Activated CD8-positive, alpha-beta memory T cell treated with anti-CD3 and anti-CD28 coated beads, Interleukin-2, amount 10 ng/mL, durations not matched to agents 7 days and 5 days (primary cell): ENCODE results near the gene HDLBP. TPM values are rescaled to one million over a fixed set of nuclear protein-coding genes. Genes with fewer than 3 reads are reported as not detected.
"Not testable (repeated sequence)": the region's sequence is repeated elsewhere in the genome, so short reads cannot be mapped to it uniquely, and the experiment has no call there.

Experiments used
- ATAC-seq: fragments of 150-1000 bp; cut with Tn5 transposase; one replicate; pipeline ENCODE4 v1.10.0; 2021; ENCODE audit warnings: moderate library complexity
- CTCF ChIA-PET: fragments of 350-600 bp; sonication (Branson Sonifier 250); formaldehyde crosslinking; loops from one replicate; lab custom pipeline; 2021; ENCODE audit warnings: antibody characterized with exemption; lab: Charles Lee
- DNase-seq: peaks from one replicate; pipeline ENCODE4 v3.0.0-alpha.2; 2020
- H3K27ac Mint-ChIP-seq: one replicate; pipeline ENCODE4 v1.8.0; 2021; ENCODE audit warnings: mild to moderate bottlenecking, mixed read lengths
- H3K27me3 Mint-ChIP-seq: one replicate; pipeline ENCODE4 v1.8.0; 2021; ENCODE audit warnings: mixed read lengths
- H3K36me3 Mint-ChIP-seq: one replicate; pipeline ENCODE4 v1.8.0; 2021; ENCODE audit warnings: mild to moderate bottlenecking, mixed read lengths
- H3K4me1 Mint-ChIP-seq: one replicate; pipeline ENCODE4 v1.8.0; 2021; ENCODE audit warnings: mixed read lengths
- H3K4me3 Mint-ChIP-seq: one replicate; pipeline ENCODE4 v1.8.0; 2021; ENCODE audit warnings: mild to moderate bottlenecking, moderate library complexity, mixed read lengths
- H3K9me3 Mint-ChIP-seq: one replicate; pipeline ENCODE4 v1.8.0; 2022; ENCODE audit warnings: low read depth, mixed read lengths
- total RNA-seq, 2 experiments: library from RNA; stranded (reverse); gene quantifications; one replicate each; pipeline ENCODE4 v1.2.3, GENCODE V29; 2021

HDLBP gene
- total RNA-seq, 2 experiments from 2014 or later, result 176 to 232 TPM

- H3K27ac Mint-ChIP-seq, result no peak overlapping the region
- no peaks in the 10 kb centered on the region for H3K9me3 Mint-ChIP-seq
- CTCF ChIA-PET, result no interaction called here
- ATAC-seq (no peak), DNase-seq (no peak)
- H3K36me3 Mint-ChIP-seq, result peaks cover 12% of the 10 kb centered on the region
- no peaks in the 10 kb centered on the region for H3K27me3 Mint-ChIP-seq
- H3K4me1 Mint-ChIP-seq, result peaks cover 13% of the 10 kb centered on the region
- H3K4me3 Mint-ChIP-seq, result no peak overlapping the region
These were observed 23.5 kb downstream of the HDLBP start for GRCh38 chr2:241291977-241292376.

- Mint-ChIP-seq H3K4me1 (peaks cover 13% of the 10 kb centered on the region), H3K27ac (no peak overlapping the region), H3K4me3 (no peak overlapping the region), H3K36me3 (peaks cover 13% of the 10 kb centered on the region), H3K27me3 (no peaks in the 10 kb centered on the region), H3K9me3 (no peaks in the 10 kb centered on the region)
- no peak for ATAC-seq
- CTCF ChIA-PET, result no interaction called here
- DNase-seq, result no peak
These were observed 24.3 kb downstream of the HDLBP start for GRCh38 chr2:241291153-241291552.

- Mint-ChIP-seq H3K27ac (no peak overlapping the region), H3K36me3 (peaks cover 19% of the 10 kb centered on the region), H3K4me1 (peaks cover 13% of the 10 kb centered on the region), H3K27me3 (no peaks in the 10 kb centered on the region), H3K4me3 (no peak overlapping the region), H3K9me3 (no peaks in the 10 kb centered on the region)
- no peak for ATAC-seq
- DNase-seq, result no peak
- CTCF ChIA-PET, result no interaction called here
These were observed 25.9 kb downstream of the HDLBP start for GRCh38 chr2:241289597-241289996.

- Mint-ChIP-seq H3K27me3 (no peaks in the 10 kb centered on the region), H3K4me1 (peaks cover 13% of the 10 kb centered on the region), H3K36me3 (peaks cover 23% of the 10 kb centered on the region), H3K4me3 (no peak overlapping the region), H3K27ac (peak overlapping the region; percentile 38), H3K9me3 (no peaks in the 10 kb centered on the region)
- CTCF ChIA-PET, result no interaction called here
- ATAC-seq (no peak), DNase-seq (no peak)
These were observed 26.4 kb downstream of the HDLBP start for GRCh38 chr2:241289053-241289452.

GRCh38 chr2:241288324-241288888, 27.1 kb downstream of the HDLBP start:
- Mint-ChIP-seq H3K4me1 (peaks cover 13% of the 10 kb centered on the region), H3K36me3 (peaks cover 23% of the 10 kb centered on the region), H3K4me3 (no peak overlapping the region), H3K27ac (no peak overlapping the region), H3K9me3 (no peaks in the 10 kb centered on the region), H3K27me3 (no peaks in the 10 kb centered on the region)
- DNase-seq (no peak), ATAC-seq (no peak)
- CTCF ChIA-PET, result no interaction called here

GRCh38 chr2:241286348-241287090, 29.0 kb downstream of the HDLBP start:
- H3K27ac Mint-ChIP-seq, result no peak overlapping the region
- H3K4me1 Mint-ChIP-seq, result peaks cover 6% of the 10 kb centered on the region
- H3K9me3 Mint-ChIP-seq, result no peaks in the 10 kb centered on the region
- DNase-seq (no peak), ATAC-seq (no peak)
- no peak overlapping the region for H3K4me3 Mint-ChIP-seq
- H3K27me3 Mint-ChIP-seq, result no peaks in the 10 kb centered on the region
- CTCF ChIA-PET, result no interaction called here
- peaks cover 23% of the 10 kb centered on the region for H3K36me3 Mint-ChIP-seq

- H3K36me3 Mint-ChIP-seq, result peaks cover 23% of the 10 kb centered on the region
- no peak overlapping the region for H3K4me3 Mint-ChIP-seq
- H3K4me1 Mint-ChIP-seq, result peaks cover 6% of the 10 kb centered on the region
- no peaks in the 10 kb centered on the region for H3K27me3 Mint-ChIP-seq
- no peaks in the 10 kb centered on the region for H3K9me3 Mint-ChIP-seq
- H3K27ac Mint-ChIP-seq, result no peak overlapping the region
- ATAC-seq (no peak), DNase-seq (no peak)
- CTCF ChIA-PET, result no interaction called here
These were observed 29.9 kb downstream of the HDLBP start for GRCh38 chr2:241285596-241285995.

- Mint-ChIP-seq H3K4me3 (no peak overlapping the region), H3K36me3 (peaks cover 14% of the 10 kb centered on the region), H3K9me3 (no peaks in the 10 kb centered on the region), H3K27ac (no peak overlapping the region), H3K4me1 (peaks cover 7% of the 10 kb centered on the region), H3K27me3 (no peaks in the 10 kb centered on the region)
- ATAC-seq (no peak), DNase-seq (no peak)
- CTCF ChIA-PET, result no interaction called here
These were observed 32.9 kb downstream of the HDLBP start for GRCh38 chr2:241282555-241282954.

- ATAC-seq (no peak), DNase-seq (no peak)
- Mint-ChIP-seq H3K27ac (no peak overlapping the region), H3K36me3 (peaks cover 26% of the 10 kb centered on the region), H3K9me3 (peaks cover 5% of the 10 kb centered on the region), H3K4me1 (peaks cover 8% of the 10 kb centered on the region), H3K4me3 (no peak overlapping the region), H3K27me3 (no peaks in the 10 kb centered on the region)
- CTCF ChIA-PET, result interaction anchor here (0.6 kb wide), 1 partner anchor 39 kb away, joined by 3 read pairs; no protein-coding TSS in a partner anchor
These were observed 35.2 kb downstream of the HDLBP start for GRCh38 chr2:241280291-241280690.

GRCh38 chr2:241279828-241280227, 35.6 kb downstream of the HDLBP start:
- CTCF ChIA-PET, result interaction anchor here (0.6 kb wide), 1 partner anchor 38 kb away, joined by 3 read pairs; no protein-coding TSS in a partner anchor
- peaks cover 28% of the 10 kb centered on the region for H3K36me3 Mint-ChIP-seq
- no peaks in the 10 kb centered on the region for H3K27me3 Mint-ChIP-seq
- H3K4me1 Mint-ChIP-seq, result peaks cover 8% of the 10 kb centered on the region
- H3K9me3 Mint-ChIP-seq, result peaks cover 8% of the 10 kb centered on the region
- DNase-seq (no peak), ATAC-seq (no peak)
- no peak overlapping the region for H3K4me3 Mint-ChIP-seq
- no peak overlapping the region for H3K27ac Mint-ChIP-seq

GRCh38 chr2:241279413-241279812, 36.1 kb downstream of the HDLBP start:
- Mint-ChIP-seq H3K36me3 (peaks cover 28% of the 10 kb centered on the region), H3K9me3 (peaks cover 8% of the 10 kb centered on the region), H3K4me3 (no peak overlapping the region), H3K27me3 (no peaks in the 10 kb centered on the region), H3K4me1 (peaks cover 8% of the 10 kb centered on the region), H3K27ac (no peak overlapping the region)
- ATAC-seq, result no peak
- CTCF ChIA-PET, result interaction anchor here (0.6 kb wide), 1 partner anchor 38 kb away, joined by 3 read pairs; no protein-coding TSS in a partner anchor
- no peak for DNase-seq

- CTCF ChIA-PET, result interaction anchor here (0.6 to 1.5 kb wide), 2 partner anchors 15 to 40 kb away, joined by 3 to 4 read pairs; no protein-coding TSS in a partner anchor
- Mint-ChIP-seq H3K4me1 (peaks cover 14% of the 10 kb centered on the region), H3K36me3 (peaks cover 29% of the 10 kb centered on the region)
- not testable (repeated sequence) for H3K27me3 Mint-ChIP-seq, DNase-seq, H3K4me3 Mint-ChIP-seq, H3K27ac Mint-ChIP-seq, H3K9me3 Mint-ChIP-seq, ATAC-seq
These were observed 37.2 kb downstream of the HDLBP start for GRCh38 chr2:241278306-241278705.

GRCh38 chr2:241275910-241276309, 39.6 kb downstream of the HDLBP start:
- ATAC-seq (no peak), DNase-seq (no peak)
- Mint-ChIP-seq H3K4me1 (peaks cover 26% of the 10 kb centered on the region), H3K27me3 (no peaks in the 10 kb centered on the region), H3K9me3 (peaks cover 8% of the 10 kb centered on the region), H3K4me3 (no peak overlapping the region), H3K36me3 (peaks cover 29% of the 10 kb centered on the region), H3K27ac (no peak overlapping the region)
- CTCF ChIA-PET, result interaction anchor here (1.2 kb wide), 1 partner anchor 18 kb away, joined by 3 read pairs; no protein-coding TSS in a partner anchor

- no peak for DNase-seq
- Mint-ChIP-seq H3K36me3 (peaks cover 29% of the 10 kb centered on the region), H3K27me3 (no peaks in the 10 kb centered on the region), H3K9me3 (peaks cover 8% of the 10 kb centered on the region), H3K4me1 (peaks cover 28% of the 10 kb centered on the region), H3K27ac (no peak overlapping the region), H3K4me3 (no peak overlapping the region)
- ATAC-seq, result no peak
- CTCF ChIA-PET, result no interaction called here
These were observed 40.0 kb downstream of the HDLBP start for GRCh38 chr2:241275504-241275903.
